T-cell (primary cell): ENCODE measurements around the gene PPME1. TPM values are rescaled to one million over a fixed set of nuclear protein-coding genes. Genes with fewer than 3 reads are reported as not detected.

Source experiments
- ATAC-seq, 4 experiments: fragments of 200-7000 bp in 3 of 4; fragments of 150-1000 bp in 1 of 4; cut with Tn5 transposase; replicated peaks in 1 of 4; 1 replicate in 3 of 4; 2 replicates in 1 of 4; pipeline ENCODE4 v1.10.0; 2021; ENCODE audit warnings: moderate library complexity in 3 of 4, mild to moderate bottlenecking in 2 of 4, moderate number of reproducible peaks in 1 of 4
- CTCF ChIA-PET, 2 donors: fragments of 300-600 bp; sonication (Branson Sonifier 250); formaldehyde crosslinking; loops; one replicate each; lab custom pipeline; 2022; ENCODE audit warnings: antibody characterized with exemption in 2 of 2; lab: Charles Lee
- POLR2A ChIA-PET, 2 donors: fragments of 300-600 bp; sonication (Branson Sonifier 250); formaldehyde crosslinking; loops; one replicate each; lab custom pipeline; 2022; ENCODE audit warnings: antibody characterized with exemption in 2 of 2; lab: Charles Lee
- DNase-seq, 35 experiments: peaks; one replicate each; pipeline versions ENCODE4 v3.0.0 to v3.0.0-alpha.2; 2013 to 2023
- H3K27ac ChIP-seq: one replicate; pipeline ENCODE4 v1.5.1; 2013; ENCODE audit warnings: low read length
- H3K27me3 ChIP-seq, 2 experiments: replicated peaks in 1 of 2; 1 replicate in 1 of 2; 2 replicates in 1 of 2; pipeline versions ENCODE4 v1.6.1 to v1.7.0; 2013; ENCODE audit warnings: low read length in 1 of 2, mixed read lengths in 1 of 2; ENCODE audit not compliant: control insufficient read depth in 2 of 2, insufficient read depth in 2 of 2; ENCODE audit errors: extremely low read depth in 1 of 2
- H3K36me3 ChIP-seq, 2 donors: 1 replicate in 1 of 2; 2 replicates in 1 of 2; pipeline versions ENCODE4 v1.6.1 to v1.7.0; 2013; ENCODE audit warnings: low read length in 1 of 2; ENCODE audit not compliant: control insufficient read depth in 2 of 2, insufficient read depth in 1 of 2; ENCODE audit errors: extremely low read depth in 1 of 2
- H3K4me1 ChIP-seq, 2 experiments: 1 replicate in 1 of 2; 2 replicates in 1 of 2; pipeline versions ENCODE4 v1.6.1 to v1.7.0; 2013; ENCODE audit warnings: low read length in 2 of 2, mixed read lengths in 1 of 2; ENCODE audit not compliant: insufficient read depth in 2 of 2, control insufficient read depth in 1 of 2; ENCODE audit errors: extremely low read depth in 1 of 2
- H3K4me3 ChIP-seq, 2 donors: 1 replicate in 1 of 2; 2 replicates in 1 of 2; pipeline versions ENCODE4 v1.5.1 to v1.7.0; 2013; ENCODE audit warnings: mild to moderate bottlenecking in 2 of 2, low read length in 1 of 2, moderate library complexity in 1 of 2; ENCODE audit not compliant: control insufficient read depth in 1 of 2; ENCODE audit errors: extremely low read depth in 1 of 2
- H3K9me3 ChIP-seq: 2 replicates; pipeline ENCODE4 v1.7.0; 2013
- H3K27ac Mint-ChIP-seq, 2 donors: one replicate each; pipeline ENCODE4 v1.8.0; 2020 to 2021; ENCODE audit warnings: mild to moderate bottlenecking in 2 of 2, mixed read lengths in 2 of 2
- H3K27me3 Mint-ChIP-seq, 2 donors: one replicate each; pipeline ENCODE4 v1.8.0; 2021 to 2022; ENCODE audit warnings: mixed read lengths in 2 of 2
- H3K36me3 Mint-ChIP-seq: one replicate; pipeline ENCODE4 v1.8.0; 2021; ENCODE audit warnings: mixed read lengths
- H3K4me1 Mint-ChIP-seq, 3 donors: one replicate each; pipeline ENCODE4 v1.8.0; 2020 to 2022; ENCODE audit warnings: mixed read lengths in 3 of 3, mild to moderate bottlenecking in 1 of 3
- H3K4me3 Mint-ChIP-seq, 3 donors: one replicate each; pipeline ENCODE4 v1.8.0; 2020 to 2022; ENCODE audit warnings: mild to moderate bottlenecking in 3 of 3, mixed read lengths in 3 of 3, moderate library complexity in 3 of 3
- H3K9me3 Mint-ChIP-seq, 3 donors: one replicate each; pipeline ENCODE4 v1.8.0; 2020 to 2022; ENCODE audit warnings: mixed read lengths in 3 of 3
- WGBS: methylation state at CpG from one replicate; pipeline ENCODE4 v1.1.5; 2013; ENCODE audit warnings: missing lambda C conversion rate; ENCODE audit not compliant: insufficient coverage; 5-methylcytosine and 5-hydroxymethylcytosine counted together
- total RNA-seq, 35 experiments: library from RNA in 6 of 35; stranded (reverse) in 6 of 35; fragments of 120-200 nt in 1 of 35; gene quantifications; one replicate each; pipeline versions ENCODE4 v1.2.1 to v1.2.4 and lab custom pipeline; 2013 to 2026

PPME1 gene
- total RNA-seq, 5 donors from 2014 or later (not counting 1 experiment from before 2014, with no cell fraction given) = 17.1 to 21.1 (median 18.6) TPM

DNA sequence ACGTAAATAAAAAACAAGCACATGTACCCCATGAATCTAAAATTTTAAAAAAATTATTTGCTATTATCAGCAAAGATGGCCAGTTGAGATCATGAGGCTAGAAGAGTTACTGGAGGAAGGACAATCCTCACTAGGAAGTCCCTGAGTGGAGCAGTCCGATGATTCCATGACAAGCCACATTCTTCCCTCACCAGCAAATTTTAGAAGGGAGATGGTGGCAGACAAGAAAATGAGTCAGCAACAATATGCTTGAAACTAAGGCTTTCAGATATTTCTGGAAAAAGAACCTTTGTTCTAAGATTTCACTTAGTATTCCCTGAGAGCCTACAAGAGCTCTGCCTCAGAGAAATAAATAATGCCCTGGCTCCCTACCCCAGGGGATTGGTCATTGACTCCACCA is 105.5 kb downstream of the PPME1 start:
- Mint-ChIP-seq H3K27ac (no peak overlapping the region), H3K9me3 (no peaks in the 10 kb centered on the region), H3K36me3 (no peaks in the 10 kb centered on the region), H3K4me3 (no peak overlapping the region), H3K4me1 (no peaks in the 10 kb centered on the region), H3K27me3 (peaks cover 8% of the 10 kb centered on the region in 2 donors)
- peaks cover 0 to 3% of the 10 kb centered on the region in 2 experiments for H3K27me3 ChIP-seq
- H3K36me3 ChIP-seq = no peaks in the 10 kb centered on the region
- H3K9me3 ChIP-seq = no peaks in the 10 kb centered on the region
- no peak overlapping the region for H3K27ac ChIP-seq
- DNase-seq (no peak), ATAC-seq (no peak)
- ChIA-PET POLR2A (no interaction called here), CTCF (no interaction called here)
- no peak overlapping the region for H3K4me3 ChIP-seq
- H3K4me1 ChIP-seq = no peaks in the 10 kb centered on the region
- no CpG with 5 or more reads among the region's 2 CpGs for whole genome bisulfite sequencing

DNA sequence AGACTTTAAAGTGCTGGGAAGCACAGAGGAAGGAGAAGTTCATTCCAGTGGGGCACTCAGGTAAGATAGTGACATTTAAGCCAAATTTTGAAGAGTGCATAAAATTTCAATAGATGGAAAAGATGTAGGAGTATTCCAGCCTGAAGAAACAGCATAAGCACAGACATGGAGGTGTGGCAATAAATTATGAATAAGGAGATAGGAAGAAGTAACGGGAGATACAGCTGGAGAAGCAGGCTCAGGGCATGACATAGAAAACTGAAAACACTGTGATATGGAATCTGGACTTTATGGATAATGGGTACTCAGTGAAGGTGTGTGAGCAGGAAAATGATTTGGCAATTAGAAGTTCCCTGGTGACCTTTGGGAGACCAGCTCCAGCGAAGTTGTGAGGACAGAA is 107.0 kb downstream of the PPME1 start:
- ChIA-PET CTCF (no interaction called here), POLR2A (no interaction called here)
- 100% methylated on average over 1 of the region's 2 CpGs for WGBS
- H3K27ac ChIP-seq = no peak overlapping the region
- no peaks in the 10 kb centered on the region for H3K4me1 Mint-ChIP-seq
- no peak for DNase-seq
- H3K36me3 ChIP-seq = no peaks in the 10 kb centered on the region
- no peak overlapping the region for H3K4me3 Mint-ChIP-seq
- H3K9me3 ChIP-seq = no peaks in the 10 kb centered on the region
- peaks cover 0 to 3% of the 10 kb centered on the region in 2 experiments for H3K27me3 ChIP-seq
- H3K27me3 Mint-ChIP-seq = peaks cover 5 to 8% of the 10 kb centered on the region in 2 donors
- H3K36me3 Mint-ChIP-seq = no peaks in the 10 kb centered on the region
- peaks cover 0 to 8% of the 10 kb centered on the region in 2 experiments for H3K4me1 ChIP-seq
- H3K9me3 Mint-ChIP-seq = no peaks in the 10 kb centered on the region
- H3K4me3 ChIP-seq = no peak overlapping the region
- no peak overlapping the region for H3K27ac Mint-ChIP-seq
- no peak for ATAC-seq

DNA sequence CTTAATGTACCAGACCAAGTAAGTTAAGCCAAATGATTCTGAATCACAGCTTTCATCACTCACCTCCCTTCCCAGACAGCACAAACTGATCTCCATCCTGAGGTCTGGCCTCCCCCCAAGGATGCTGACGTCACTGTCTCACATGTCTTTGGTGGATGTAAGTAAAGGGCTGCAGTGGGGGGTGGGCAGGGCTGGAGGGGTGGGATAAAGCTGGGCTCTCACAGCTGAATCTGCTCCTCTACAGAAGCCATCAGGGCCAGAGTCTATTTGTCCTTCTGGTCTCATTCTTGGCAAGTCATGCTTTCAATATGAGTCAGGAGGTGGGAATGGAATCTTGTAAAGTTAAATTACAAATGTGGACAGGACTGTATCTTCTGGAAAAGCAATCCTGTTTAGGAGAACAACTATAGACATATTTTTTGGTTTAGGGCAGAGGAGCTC is 107.7 kb downstream of the PPME1 start:
- Mint-ChIP-seq H3K27me3 (peaks cover 5 to 8% of the 10 kb centered on the region in 2 donors), H3K4me3 (no peak overlapping the region), H3K27ac (no peak overlapping the region), H3K36me3 (no peaks in the 10 kb centered on the region), H3K9me3 (no peaks in the 10 kb centered on the region), H3K4me1 (no peaks in the 10 kb centered on the region)
- DNase-seq (no peak), ATAC-seq (no peak)
- ChIA-PET POLR2A (no interaction called here), CTCF (no interaction called here)
- no CpG with 5 or more reads among the region's 1 CpG for WGBS
- Histone ChIP-seq H3K27me3 (peaks cover 0 to 3% of the 10 kb centered on the region in 2 experiments), H3K27ac (no peak overlapping the region), H3K4me3 (no peak overlapping the region), H3K36me3 (no peaks in the 10 kb centered on the region), H3K4me1 (peaks cover 0 to 9% of the 10 kb centered on the region in 2 experiments), H3K9me3 (no peaks in the 10 kb centered on the region)

- ChIA-PET CTCF (no interaction called here), POLR2A (no interaction called here)
- Histone ChIP-seq H3K36me3 (no peaks in the 10 kb centered on the region), H3K4me3 (no peak overlapping the region), H3K27me3 (peaks cover 0 to 3% of the 10 kb centered on the region in 2 experiments), H3K9me3 (no peaks in the 10 kb centered on the region), H3K27ac (no peak overlapping the region), H3K4me1 (peaks cover 0 to 9% of the 10 kb centered on the region in 2 experiments)
- Mint-ChIP-seq H3K4me1 (no peaks in the 10 kb centered on the region), H3K27me3 (peaks cover 5 to 8% of the 10 kb centered on the region in 2 donors), H3K4me3 (no peak overlapping the region), H3K27ac (no peak overlapping the region), H3K9me3 (no peaks in the 10 kb centered on the region), H3K36me3 (no peaks in the 10 kb centered on the region)
- ATAC-seq (no peak), DNase-seq (no peak)
- 67% methylated on average over 1 of the region's 5 CpGs for WGBS
Measured at GRCh38 chr11:74279256-74279655, 108.2 kb downstream of the PPME1 start.

DNA sequence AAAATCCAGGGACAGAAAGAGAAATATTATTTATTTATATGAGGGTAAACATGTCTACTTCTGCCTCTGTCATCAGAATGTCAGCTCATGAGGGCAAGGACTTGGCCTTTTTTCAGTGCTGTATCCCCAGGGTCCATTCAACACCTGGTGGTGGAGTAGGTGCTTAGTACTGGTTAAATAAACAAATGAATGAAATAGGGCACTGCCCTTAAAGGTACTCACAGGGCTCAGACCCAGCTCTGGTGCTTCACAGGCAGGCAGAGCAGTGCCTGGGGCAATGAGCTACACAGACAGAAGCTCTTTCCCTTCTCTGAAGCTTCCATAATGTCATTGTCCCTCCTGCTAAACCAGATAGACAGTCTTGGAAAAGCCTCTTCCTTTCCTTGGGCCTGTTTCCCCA is 109.4 kb downstream of the PPME1 start:
- no peaks in the 10 kb centered on the region for H3K9me3 Mint-ChIP-seq
- Histone ChIP-seq H3K27me3 (peaks cover 0 to 3% of the 10 kb centered on the region in 2 experiments), H3K4me3 (no peak overlapping the region), H3K9me3 (no peaks in the 10 kb centered on the region), H3K36me3 (no peaks in the 10 kb centered on the region), H3K27ac (no peak overlapping the region), H3K4me1 (peaks cover 0 to 9% of the 10 kb centered on the region in 2 experiments)
- ChIA-PET CTCF (no interaction called here), POLR2A (no interaction called here)
- ATAC-seq (no peak), DNase-seq (no peak)
- H3K27me3 Mint-ChIP-seq = peaks cover 5 to 8% of the 10 kb centered on the region in 2 donors
- H3K27ac Mint-ChIP-seq = no peak overlapping the region
- no peaks in the 10 kb centered on the region for H3K36me3 Mint-ChIP-seq
- H3K4me1 Mint-ChIP-seq = no peaks in the 10 kb centered on the region
- no peak overlapping the region for H3K4me3 Mint-ChIP-seq

DNA sequence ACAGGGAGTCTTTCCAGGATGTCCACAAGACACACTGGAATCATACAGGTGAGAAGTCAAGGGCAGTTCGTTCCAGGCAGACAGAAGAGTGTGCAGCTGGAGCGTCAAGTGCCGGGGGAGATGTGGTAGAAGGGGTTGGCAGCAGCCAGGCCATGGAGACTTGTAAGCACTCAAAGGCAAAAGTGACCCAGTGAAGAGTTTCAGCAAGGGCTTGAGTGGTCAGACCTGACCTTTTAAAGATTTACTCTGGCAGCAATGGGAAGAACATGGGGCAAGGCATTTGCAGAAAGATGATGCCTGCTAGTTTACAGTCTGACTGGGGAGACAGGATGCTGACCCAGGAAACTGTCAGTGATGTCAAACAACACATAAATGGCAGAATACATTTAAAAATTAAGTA is 111.3 kb downstream of the PPME1 start:
- H3K9me3 ChIP-seq = no peaks in the 10 kb centered on the region
- peaks cover 0 to 9% of the 10 kb centered on the region in 2 experiments for H3K4me1 ChIP-seq
- DNase-seq (no peak), ATAC-seq (no peak)
- H3K27me3 ChIP-seq = no peaks in the 10 kb centered on the region
- Mint-ChIP-seq H3K27me3 (no peaks in the 10 kb centered on the region), H3K27ac (no peak overlapping the region), H3K4me1 (no peaks in the 10 kb centered on the region), H3K4me3 (no peak overlapping the region), H3K9me3 (no peaks in the 10 kb centered on the region), H3K36me3 (no peaks in the 10 kb centered on the region)
- no peak overlapping the region for H3K4me3 ChIP-seq
- no peak overlapping the region for H3K27ac ChIP-seq
- WGBS = 92% methylated on average over 3 of the region's 3 CpGs
- ChIA-PET POLR2A (no interaction called here), CTCF (no interaction called here)
- no peaks in the 10 kb centered on the region for H3K36me3 ChIP-seq

DNA sequence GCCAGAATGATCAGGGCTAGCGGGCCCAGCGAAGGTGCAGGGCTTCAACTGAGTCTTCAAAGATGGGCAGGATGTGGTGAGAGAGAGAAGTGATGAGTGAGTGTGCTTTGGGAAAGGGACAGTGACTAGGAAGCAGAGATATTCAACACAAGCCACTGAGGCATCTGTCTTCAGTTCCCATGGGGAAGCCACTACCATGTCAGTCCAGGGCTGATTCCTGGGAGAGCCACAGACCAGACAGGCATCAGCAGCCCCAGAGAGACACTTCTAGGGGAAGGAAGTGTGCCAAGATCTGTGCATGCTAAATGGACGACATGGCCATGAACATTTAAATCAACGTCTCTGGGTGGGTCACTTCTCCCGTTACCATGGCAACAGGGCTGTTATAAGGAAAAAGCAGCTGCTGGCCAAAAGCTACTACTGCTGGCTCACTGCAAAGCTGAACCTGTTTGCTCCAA is 111.9 kb downstream of the PPME1 start:
- no peaks in the 10 kb centered on the region for H3K4me1 Mint-ChIP-seq
- Histone ChIP-seq H3K4me1 (peaks cover 0 to 9% of the 10 kb centered on the region in 2 experiments), H3K27ac (no peak overlapping the region), H3K4me3 (no peak overlapping the region), H3K36me3 (no peaks in the 10 kb centered on the region), H3K9me3 (no peaks in the 10 kb centered on the region), H3K27me3 (no peaks in the 10 kb centered on the region)
- H3K36me3 Mint-ChIP-seq = no peaks in the 10 kb centered on the region
- ATAC-seq (peak in 3 of 4 experiments; percentile 42 to 53 (median 51)), DNase-seq (no peak)
- no peaks in the 10 kb centered on the region for H3K9me3 Mint-ChIP-seq
- CTCF ChIA-PET = no interaction called here
- POLR2A ChIA-PET = no interaction called here
- no peaks in the 10 kb centered on the region for H3K27me3 Mint-ChIP-seq
- WGBS = 10% methylated on average over 2 of the region's 5 CpGs
- no peak overlapping the region for H3K4me3 Mint-ChIP-seq
- H3K27ac Mint-ChIP-seq = no peak overlapping the region
